Tibial nerve (tissue), 3 donors: ENCODE measurements around the gene SPOCK1.

ENCODE experiments used
- POLR2A ChIP-seq, 2 donors: fragments of 450-650 bp; IDR thresholded peaks; one replicate each; pipeline ENCODE4 v1.6.1; 2017; ENCODE audit warnings: antibody characterized with exemption in 2 of 2, mild to moderate bottlenecking in 2 of 2, moderate library complexity in 2 of 2
- TF ChIP-seq, protein P1 (sequence below), 5 experiments: fragments of 200-600 bp in 3 of 5; fragments of 450-650 bp in 2 of 5; sonication (generic) in 3 of 5; IDR thresholded peaks; one replicate each; pipeline ENCODE4 v1.5.1; 2016 to 2019; ENCODE audit warnings: antibody characterized with exemption in 5 of 5, mild to moderate bottlenecking in 3 of 5, moderate library complexity in 2 of 5

GRCh38 chr5:137040641-137041340 lies 458.3 kb downstream of the SPOCK1 start:
- TF ChIP-seq, protein P1, sequence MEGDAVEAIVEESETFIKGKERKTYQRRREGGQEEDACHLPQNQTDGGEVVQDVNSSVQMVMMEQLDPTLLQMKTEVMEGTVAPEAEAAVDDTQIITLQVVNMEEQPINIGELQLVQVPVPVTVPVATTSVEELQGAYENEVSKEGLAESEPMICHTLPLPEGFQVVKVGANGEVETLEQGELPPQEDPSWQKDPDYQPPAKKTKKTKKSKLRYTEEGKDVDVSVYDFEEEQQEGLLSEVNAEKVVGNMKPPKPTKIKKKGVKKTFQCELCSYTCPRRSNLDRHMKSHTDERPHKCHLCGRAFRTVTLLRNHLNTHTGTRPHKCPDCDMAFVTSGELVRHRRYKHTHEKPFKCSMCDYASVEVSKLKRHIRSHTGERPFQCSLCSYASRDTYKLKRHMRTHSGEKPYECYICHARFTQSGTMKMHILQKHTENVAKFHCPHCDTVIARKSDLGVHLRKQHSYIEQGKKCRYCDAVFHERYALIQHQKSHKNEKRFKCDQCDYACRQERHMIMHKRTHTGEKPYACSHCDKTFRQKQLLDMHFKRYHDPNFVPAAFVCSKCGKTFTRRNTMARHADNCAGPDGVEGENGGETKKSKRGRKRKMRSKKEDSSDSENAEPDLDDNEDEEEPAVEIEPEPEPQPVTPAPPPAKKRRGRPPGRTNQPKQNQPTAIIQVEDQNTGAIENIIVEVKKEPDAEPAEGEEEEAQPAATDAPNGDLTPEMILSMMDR (IDR thresholded peaks at IDR 0.05): no peak
- no peak for TF ChIP-seq POLR2A (IDR thresholded peaks at IDR 0.05)
